IMR-90 (cell line): ENCODE measurements around the gene CEBPE. TPM values are rescaled to one million over a fixed set of nuclear protein-coding genes. Genes with fewer than 3 reads are reported as not detected.

Source experiments
- ATAC-seq: fragments of 200-7000 bp; cut with Tn5 transposase; 2 replicates; pipeline ENCODE4 v1.9.1; 2020; ENCODE audit warnings: low read depth, mild to moderate bottlenecking, moderate library complexity
- BruUV-seq: library from RNA; stranded (reverse); fragments of 400-500 nt; replicated peaks from 2 replicates; lab custom pipeline; 2021; lab: Mats Ljungman, UMichigan
- CTCF ChIA-PET: fragments of 300-600 bp; formaldehyde crosslinking; extraction: SDS; loops from one replicate; lab custom pipeline; 2021; ENCODE audit warnings: antibody characterized with exemption; lab: Yijun Ruan, JAX
- POLR2A ChIA-PET: fragments of 300-600 bp; sonication (Branson Sonifier 250); formaldehyde crosslinking; loops from one replicate; lab custom pipeline; 2022; ENCODE audit warnings: antibody characterized with exemption; ENCODE audit not compliant: unreplicated experiment; lab: Charles Lee
- DNase-seq: peaks from one replicate; pipeline ENCODE4 v3.0.0; 2013
- H2AFZ ChIP-seq: replicated peaks from 2 replicates; pipeline ENCODE3; 2013; ENCODE audit warnings: low read length, mild to moderate bottlenecking; ENCODE audit not compliant: poor library complexity
- H2AK5ac ChIP-seq: 2 replicates; pipeline ENCODE4 v1.6.1; 2013; ENCODE audit warnings: low read depth, low read length, inconsistent platforms
- H2AK9ac ChIP-seq: replicated peaks from 2 replicates; pipeline ENCODE3; 2013; ENCODE audit warnings: mild to moderate bottlenecking, low read depth, low read length, moderate library complexity; ENCODE audit not compliant: poor library complexity
- H2BK120ac ChIP-seq: 2 replicates; pipeline ENCODE4 v1.6.1; 2013; ENCODE audit warnings: low read depth, low read length, inconsistent platforms
- H2BK15ac ChIP-seq: 3 replicates; pipeline ENCODE4 v1.6.1; 2013; ENCODE audit warnings: low read depth, low read length, inconsistent platforms
- H2BK20ac ChIP-seq: 2 replicates; pipeline ENCODE4 v1.6.1; 2013; ENCODE audit warnings: low read depth, mild to moderate bottlenecking, inconsistent platforms, low read length, moderate library complexity
- H2BK5ac ChIP-seq: 2 replicates; pipeline ENCODE4 v1.6.1; 2013; ENCODE audit warnings: mild to moderate bottlenecking, low read depth, low read length, inconsistent platforms; ENCODE audit not compliant: poor library complexity, severe bottlenecking
- H3K14ac ChIP-seq: replicated peaks from 2 replicates; pipeline ENCODE4 v1.6.1; 2013; ENCODE audit warnings: low read depth, low read length, inconsistent platforms
- H3K18ac ChIP-seq: 2 replicates; pipeline ENCODE4 v1.6.1; 2013; ENCODE audit warnings: low read depth, low read length, control low read depth
- H3K23ac ChIP-seq: 2 replicates; pipeline ENCODE4 v1.6.1; 2013; ENCODE audit warnings: low read depth, low read length, inconsistent platforms
- H3K27ac ChIP-seq: 2 replicates; pipeline ENCODE4 v1.5.1; 2013; ENCODE audit warnings: mild to moderate bottlenecking, control low read depth, low read length; ENCODE audit not compliant: insufficient read depth
- H3K27me3 ChIP-seq: 2 replicates; pipeline ENCODE4 v1.6.1; 2013; ENCODE audit warnings: low read length; ENCODE audit not compliant: control insufficient read depth, insufficient read depth
- H3K36me3 ChIP-seq: 2 replicates; pipeline ENCODE4 v1.6.1; 2013; ENCODE audit warnings: low read length, mixed read lengths; ENCODE audit not compliant: control insufficient read depth, insufficient read depth
- H3K4ac ChIP-seq: 2 replicates; pipeline ENCODE4 v1.6.1; 2013; ENCODE audit warnings: low read depth, low read length, inconsistent platforms
- H3K4me1 ChIP-seq: 2 replicates; pipeline ENCODE4 v1.6.1; 2013; ENCODE audit warnings: low read length, mixed read lengths; ENCODE audit not compliant: control insufficient read depth, insufficient read depth
- H3K4me2 ChIP-seq: 2 replicates; pipeline ENCODE4 v1.6.1; 2013; ENCODE audit warnings: low read depth, mild to moderate bottlenecking, control low read depth, low read length, moderate library complexity
- H3K4me3 ChIP-seq: 2 replicates; pipeline ENCODE4 v1.5.1; 2013; ENCODE audit warnings: low read depth, mild to moderate bottlenecking, control low read depth, low read length, moderate library complexity; ENCODE audit not compliant: insufficient read depth
- H3K56ac ChIP-seq: 2 replicates; pipeline ENCODE4 v1.6.1; 2013; ENCODE audit warnings: low read length, inconsistent platforms; ENCODE audit not compliant: insufficient read depth; ENCODE audit errors: extremely low read depth
- H3K79me1 ChIP-seq, 2 experiments: 2 replicates each; pipeline ENCODE4 v1.6.1; 2013; ENCODE audit warnings: low read length in 2 of 2, inconsistent platforms in 1 of 2, low read depth in 1 of 2
- H3K9ac ChIP-seq: 2 replicates; pipeline ENCODE4 v1.6.1; 2013; ENCODE audit warnings: low read depth, low read length, control low read depth
- H3K9me1 ChIP-seq: 2 replicates; pipeline ENCODE4 v1.6.1; 2013; ENCODE audit warnings: low read length, inconsistent platforms; ENCODE audit not compliant: insufficient read depth
- H3K9me3 ChIP-seq: 2 replicates; pipeline ENCODE4 v1.6.1; 2013; ENCODE audit warnings: low read length; ENCODE audit not compliant: control insufficient read depth, insufficient read depth
- H4K20me1 ChIP-seq: 2 replicates; pipeline ENCODE4 v1.6.1; 2013; ENCODE audit warnings: low read length, inconsistent platforms; ENCODE audit not compliant: insufficient read depth
- H4K5ac ChIP-seq: 2 replicates; pipeline ENCODE4 v1.6.1; 2013; ENCODE audit warnings: mild to moderate bottlenecking, low read depth, low read length, control low read depth
- H4K8ac ChIP-seq, 2 experiments: 2 replicates each; pipeline ENCODE4 v1.6.1; 2013; ENCODE audit warnings: low read depth in 2 of 2, low read length in 2 of 2, control low read depth in 1 of 2, inconsistent platforms in 1 of 2
- H4K91ac ChIP-seq: 2 replicates; pipeline ENCODE4 v1.6.1; 2013; ENCODE audit warnings: low read depth, low read length, inconsistent platforms; ENCODE audit not compliant: insufficient read depth
- MAZ ChIP-seq: IDR thresholded peaks from 2 replicates; pipeline ENCODE4 v1.6.1; 2012; ENCODE audit warnings: low read depth, mild to moderate bottlenecking, low read length, improper control_type of control experiment, moderate library complexity, borderline replicate concordance
- RAD21 ChIP-seq: IDR thresholded peaks from 2 replicates; pipeline ENCODE4 v1.6.1; 2012; ENCODE audit warnings: low read length, improper control_type of control experiment
- RFX5 ChIP-seq: IDR thresholded peaks from 2 replicates; pipeline ENCODE4 v1.8.0; 2012; ENCODE audit warnings: low read depth, mild to moderate bottlenecking, low read length, moderate library complexity
- WGBS, 2 experiments: methylation state at CpG; one replicate each; pipeline versions ENCODE4 v1.1.5 to v1.1.7; 2013; ENCODE audit warnings: missing lambda C conversion rate in 2 of 2; ENCODE audit not compliant: insufficient read length in 1 of 2; ENCODE audit errors: extremely low coverage in 2 of 2; 5-methylcytosine and 5-hydroxymethylcytosine counted together
- dilution Hi-C: fragments of 300-500 bp; cut with HindIII; formaldehyde crosslinking; loops from one replicate; pipeline ENCODE4 v1.14.3; 2018; ENCODE audit warnings: low sequenced_read_pairs; ENCODE audit not compliant: unreplicated experiment
- in situ Hi-C: fragments of 300-500 bp; cut with MboI; formaldehyde crosslinking; loops from 3 replicates; pipeline ENCODE4 v1.14.3; 2019; ENCODE audit warnings: low sequenced_read_pairs, inconsistent platforms, mixed read lengths
- intact Hi-C: fragments of 100-400 bp; cut with micrococcal nuclease; formaldehyde crosslinking; loops from 2 replicates; pipeline ENCODE4 v1.10.0; 2022
- polyA plus RNA-seq, 3 experiments: library from polyadenylated mRNA; depleted of rRNA; stranded (reverse); fragments of >200 nt; gene quantifications; 2 replicates each; pipeline ENCODE4 v1.2.3, GENCODE V29; 2012; ENCODE audit warnings: low replicate concordance in 1 of 3
- total RNA-seq: library from RNA; depleted of rRNA; stranded (reverse); fragments of >200 nt; gene quantifications from 2 replicates; pipeline ENCODE4 v1.2.3, GENCODE V29; 2012
- TF ChIP-seq, protein P1 (sequence below): fragments of 150-350 bp; IDR thresholded peaks from 2 replicates; pipeline ENCODE4 v1.6.1; 2017; ENCODE audit warnings: mild to moderate bottlenecking, antibody characterized with exemption, low read length, low read depth

The CEBPE gene
- total and polyA plus RNA-seq, 2 of the 4 experiments (the other 2 are of a cell fraction), result 0.05 TPM; not detected in 1

DNA sequence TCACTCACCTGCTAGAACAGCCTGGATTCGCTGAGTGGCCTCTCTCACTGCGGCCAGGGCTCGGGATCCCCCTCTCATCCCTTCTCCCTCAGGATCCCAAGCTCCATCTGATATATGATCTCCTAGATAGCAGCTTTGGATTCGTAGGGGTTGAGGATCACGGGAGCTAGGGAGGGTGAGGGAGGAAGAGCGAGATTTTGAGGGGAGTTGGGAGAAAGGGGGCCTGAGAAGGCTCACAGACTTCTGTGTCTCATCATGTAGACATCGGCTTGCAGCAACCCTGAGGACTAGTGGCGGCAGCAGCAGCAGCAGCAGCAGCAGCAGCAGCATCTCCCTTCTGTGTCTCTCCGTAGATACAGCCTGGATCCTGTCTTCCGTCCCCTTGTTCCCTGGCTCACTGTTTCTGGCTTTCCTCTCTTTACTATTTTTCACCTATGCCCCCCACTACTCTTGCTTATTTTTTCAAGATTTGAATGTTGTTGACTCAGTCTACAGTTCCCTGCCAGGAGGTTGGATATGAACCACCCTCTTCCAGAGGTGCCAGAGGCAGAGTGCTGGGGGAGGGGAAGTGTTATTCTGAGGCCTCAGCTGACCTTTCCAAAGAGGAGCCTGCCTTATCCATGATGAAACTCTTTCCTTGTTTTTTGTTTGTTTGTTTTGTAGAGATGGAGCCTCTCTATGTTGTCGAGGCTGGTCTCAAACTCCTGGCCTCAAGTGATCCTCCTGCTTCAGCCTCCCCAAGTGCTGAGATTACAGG is 14.3 kb downstream of the CEBPE start, which contains the start of gene CIROP (continued):
- TF ChIP-seq, protein P1, sequence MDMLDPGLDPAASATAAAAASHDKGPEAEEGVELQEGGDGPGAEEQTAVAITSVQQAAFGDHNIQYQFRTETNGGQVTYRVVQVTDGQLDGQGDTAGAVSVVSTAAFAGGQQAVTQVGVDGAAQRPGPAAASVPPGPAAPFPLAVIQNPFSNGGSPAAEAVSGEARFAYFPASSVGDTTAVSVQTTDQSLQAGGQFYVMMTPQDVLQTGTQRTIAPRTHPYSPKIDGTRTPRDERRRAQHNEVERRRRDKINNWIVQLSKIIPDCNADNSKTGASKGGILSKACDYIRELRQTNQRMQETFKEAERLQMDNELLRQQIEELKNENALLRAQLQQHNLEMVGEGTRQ, result no peak
- TF ChIP-seq RFX5, result no peak

DNA sequence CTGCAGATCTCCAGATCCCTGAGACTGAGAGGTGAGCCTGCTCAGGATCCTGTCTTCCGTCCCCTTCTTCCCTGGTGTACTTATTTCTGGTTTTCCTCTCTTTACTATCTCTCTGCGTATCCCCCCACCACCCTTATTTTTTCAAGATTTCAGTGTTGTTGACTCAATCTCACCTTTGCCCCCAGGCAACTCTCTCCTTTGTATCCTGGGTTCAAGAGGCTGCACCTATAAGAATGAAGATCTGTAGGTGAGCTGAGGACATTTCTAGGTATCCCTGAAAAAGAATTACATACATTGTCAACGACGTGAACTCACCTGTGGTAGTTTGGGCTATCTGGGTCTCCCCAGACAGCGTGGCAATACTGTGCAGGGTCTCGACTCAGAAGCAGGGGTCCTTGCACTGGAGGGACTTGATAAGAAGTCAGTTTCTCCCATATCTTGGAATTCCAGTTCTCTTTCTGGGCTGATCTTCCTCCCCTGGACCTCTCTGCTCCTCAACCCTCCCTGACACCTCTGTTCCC is 14.9 kb downstream of the CEBPE start:
- no CpG with 5 or more reads among the region's 6 CpGs for WGBS, 2 experiments

More for the DNA sequence above, 14.9 kb downstream of the CEBPE start:
- peak overlapping the region; percentile 41; the same call in 1 of the 2 replicates for H4K5ac ChIP-seq
- H3K9me1 ChIP-seq, result peaks cover 2% of the 10 kb centered on the region; the same call in 1 of the 2 replicates
- H3K79me1 ChIP-seq, result peaks cover 3 to 23% of the 10 kb centered on the region in 2 experiments; a peak in 3 of 4 replicates
- no peak overlapping the region for H2AK9ac ChIP-seq
- no peak overlapping the region for H2BK5ac ChIP-seq
- no peak overlapping the region for H3K27ac ChIP-seq
- dilution Hi-C loops, result no loop called here
- ChIA-PET POLR2A (no interaction called here), CTCF (interaction anchor here (0.7 to 1.4 kb wide), 4 partner anchors 9 to 42 kb away, joined by 3 to 5 read pairs (median 4); no protein-coding TSS in a partner anchor)
- peak overlapping the region; percentile 90 for H3K14ac ChIP-seq
- H4K20me1 ChIP-seq, result peaks cover 16% of the 10 kb centered on the region; the same call in 1 of the 2 replicates
- TF ChIP-seq MAZ, result no peak
- TF ChIP-seq RAD21, result no peak
- H4K8ac ChIP-seq, result peak overlapping the region; percentile 39 to 59; a peak in 2 of 4 replicates
- peak overlapping the region; percentile 44 for H4K91ac ChIP-seq
- H2BK15ac ChIP-seq, result peak overlapping the region; percentile 65; the same call in 1 of the 3 replicates
- no TSS peak for BruUV-seq
- peak overlapping the region; percentile 75; the same call in 1 of the 2 replicates for H2AK5ac ChIP-seq
- H3K4me2 ChIP-seq, result peak overlapping the region; percentile 56
- peaks cover 4% of the 10 kb centered on the region; the same call in 1 of the 2 replicates for H3K36me3 ChIP-seq
- H3K4ac ChIP-seq, result peak overlapping the region; percentile 75
- no peaks in the 10 kb centered on the region for H3K27me3 ChIP-seq
- no peak overlapping the region for H3K56ac ChIP-seq
- DNase-seq (no peak), ATAC-seq (no peak)
- in situ Hi-C loops, result loop anchor here (5.0 kb wide), 1 partner anchor 37 kb away; no protein-coding TSS in a partner anchor
- H3K4me3 ChIP-seq, result no peak overlapping the region
- peak overlapping the region; percentile 56 for H3K9ac ChIP-seq
- H3K18ac ChIP-seq, result no peak overlapping the region; the same call in 1 of the 2 replicates
- peak overlapping the region; percentile 90 for H2AFZ ChIP-seq
- intact Hi-C loops, result no loop called here
- H3K23ac ChIP-seq, result peak overlapping the region; percentile 85
- peaks cover 6% of the 10 kb centered on the region for H3K4me1 ChIP-seq
- H3K9me3 ChIP-seq, result no peaks in the 10 kb centered on the region
- peak overlapping the region; percentile 52; the same call in 1 of the 2 replicates for H2BK20ac ChIP-seq
- peak overlapping the region; percentile 88 for H2BK120ac ChIP-seq
